ENCODE data around the gene ADGRL4.

- TF ChIP-seq TBX2 (CRISPR knock-in tag; IDR thresholded peaks at IDR 0.05; ENCODE audit: borderline replicate concordance) (no peak), PTBP1 (IDR thresholded peaks at IDR 0.05; ENCODE audit: low read depth, low read length, poor library complexity, severe bottlenecking) (no peak)
Measured at GRCh38 chr1:78892260-78892840, 114.2 kb downstream of the ADGRL4 start.
